PC-3 (cell line): Measurements from ENCODE around the gene EIF6. TPM values are rescaled to one million over a fixed set of nuclear protein-coding genes. Genes with fewer than 3 reads are reported as not detected.

Experiments used
- ATAC-seq: fragments of 200-7000 bp; cut with Tn5 transposase; 2 replicates; pipeline ENCODE4 v1.9.1; 2020; ENCODE audit warnings: mild to moderate bottlenecking, moderate library complexity
- BruUV-seq: library from RNA; stranded (reverse); fragments of 400-500 nt; replicated peaks from 2 replicates; lab custom pipeline; 2021; lab: Mats Ljungman, UMichigan
- CTCF ChIA-PET: fragments of 300-600 bp; sonication (Branson Sonifier 250); formaldehyde crosslinking; loops from one replicate; lab custom pipeline; 2022; ENCODE audit warnings: antibody characterized with exemption; lab: Charles Lee
- POLR2A ChIA-PET: fragments of 300-600 bp; sonication (Branson Sonifier 250); formaldehyde crosslinking; loops from one replicate; lab custom pipeline; 2022; ENCODE audit warnings: antibody characterized with exemption; ENCODE audit not compliant: unreplicated experiment; lab: Charles Lee
- DNase-seq: peaks from one replicate; pipeline ENCODE4 v3.0.0-alpha.2; 2015
- H2AFZ ChIP-seq: fragments of 300-600 bp; sonication (generic); 2 replicates; pipeline ENCODE4 v1.6.0; 2016; ENCODE audit warnings: antibody characterized with exemption, low read length
- H3F3A ChIP-seq: fragments of 300-600 bp; sonication (generic); one replicate; pipeline ENCODE4 v1.6.0; 2017; ENCODE audit warnings: antibody characterized with exemption, low read length, control low read depth, mild to moderate bottlenecking; ENCODE audit not compliant: unreplicated experiment
- H3K27ac ChIP-seq: fragments of 300-600 bp; sonication (generic); 2 replicates; pipeline ENCODE4 v1.5.1; 2016; ENCODE audit warnings: mild to moderate bottlenecking, low read length
- H3K27me3 ChIP-seq: fragments of 300-600 bp; sonication (generic); 2 replicates; pipeline ENCODE4 v1.6.1; 2016; ENCODE audit warnings: low read length, mixed read lengths
- H3K36me3 ChIP-seq: fragments of 300-600 bp; sonication (generic); 2 replicates; pipeline ENCODE4 v1.6.1; 2016; ENCODE audit warnings: low read depth, mixed run types, low read length, mixed read lengths
- H3K4me1 ChIP-seq: fragments of 300-600 bp; sonication (generic); 2 replicates; pipeline ENCODE4 v1.5.1; 2016; ENCODE audit warnings: low read length; ENCODE audit not compliant: insufficient read depth
- H3K4me2 ChIP-seq: fragments of 300-600 bp; sonication (generic); 2 replicates; pipeline ENCODE4 v1.6.0; 2016; ENCODE audit warnings: low read length
- H3K4me3 ChIP-seq: fragments of 300-600 bp; sonication (generic); 2 replicates; pipeline ENCODE4 v1.5.1; 2016; ENCODE audit warnings: mild to moderate bottlenecking, low read length, mixed read lengths
- H3K79me2 ChIP-seq: fragments of 300-600 bp; sonication (generic); 2 replicates; pipeline ENCODE4 v1.6.1; 2017; ENCODE audit warnings: low read length, mixed read lengths
- H3K9ac ChIP-seq: fragments of 300-600 bp; sonication (generic); 2 replicates; pipeline ENCODE4 v1.6.0; 2016; ENCODE audit warnings: mild to moderate bottlenecking, low read length
- H3K9me2 ChIP-seq: fragments of 300-600 bp; sonication (generic); replicated peaks from 2 replicates; pipeline ENCODE4 v1.6.1; 2016; ENCODE audit warnings: mixed run types, low read length, mixed read lengths
- H3K9me3 ChIP-seq: fragments of 300-600 bp; sonication (generic); 2 replicates; pipeline ENCODE4 v1.6.1; 2016; ENCODE audit warnings: low read length, mixed read lengths
- H4K20me1 ChIP-seq: fragments of 300-600 bp; sonication (generic); 2 replicates; pipeline ENCODE4 v1.6.1; 2016; ENCODE audit warnings: low read length, mixed read lengths
- CTCF ChIP-seq: fragments of 300-600 bp; sonication (generic); conservative IDR thresholded peaks from 2 replicates; pipeline ENCODE4 v1.5.1; 2017; ENCODE audit warnings: antibody characterized with exemption, low read depth, mild to moderate bottlenecking, low read length
- EZH2 ChIP-seq: fragments of 300-600 bp; sonication (generic); IDR thresholded peaks from one replicate; pipeline ENCODE4 v1.6.1; 2017; ENCODE audit warnings: antibody characterized with exemption, mild to moderate bottlenecking, low read length; ENCODE audit not compliant: unreplicated experiment
- EZH2phosphoT487 ChIP-seq: fragments of 300-600 bp; sonication (generic); IDR thresholded peaks from 2 replicates; pipeline ENCODE4 v1.6.1; 2018; ENCODE audit warnings: mild to moderate bottlenecking, antibody characterized with exemption, low read length, borderline replicate concordance
- intact Hi-C: fragments of 100-400 bp; cut with micrococcal nuclease; formaldehyde crosslinking; loops from 2 replicates; pipeline ENCODE4 v1.9.0; 2023
- total RNA-seq: library from RNA; depleted of rRNA; stranded (reverse); fragments of >200 nt; gene quantifications from 2 replicates; pipeline ENCODE4 v1.2.3, GENCODE V29; 2014

Gene EIF6
- total RNA-seq, 1 experiment from 2014 or later = 292 TPM

GRCh38 chr20:35319192-35319870 is 34.8 kb upstream of the EIF6 start:
- POLR2A ChIA-PET = no interaction called here
- no peak overlapping the region for H3K4me3 ChIP-seq
- peaks cover 3% of the 10 kb centered on the region for H3F3A ChIP-seq
- no peaks in the 10 kb centered on the region for H4K20me1 ChIP-seq
- peaks cover 59% of the 10 kb centered on the region for H3K4me1 ChIP-seq
- ATAC-seq (peak; percentile 70), DNase-seq (peak; percentile 62)
- 0 out of 2 replicates have a peak, but pooled peaks cover 8% of the 10 kb centered on the region for H3K79me2 ChIP-seq
- H3K4me2 ChIP-seq = peak overlapping the region; percentile 64
- no peaks in the 10 kb centered on the region for H3K36me3 ChIP-seq
- peak overlapping the region; percentile 76 for H3K9ac ChIP-seq
- CTCF ChIA-PET = interaction anchor here (0.5 to 2.3 kb wide), 2 partner anchors 13 to 56 kb away, joined by 3 to 19 read pairs; no protein-coding TSS in a partner anchor
- no peak overlapping the region for H2AFZ ChIP-seq
- no peaks in the 10 kb centered on the region for H3K9me3 ChIP-seq
- TF ChIP-seq CTCF = no peak
- no peak for TF ChIP-seq EZH2
- no peak for TF ChIP-seq EZH2phosphoT487
- no TSS peak for BruUV-seq
- no peaks in the 10 kb centered on the region for H3K27me3 ChIP-seq
- intact Hi-C loops = loop anchor here (1.0 to 2.0 kb wide), 2 partner anchors 11 to 15 kb away; no protein-coding TSS in a partner anchor
- peak overlapping the region; percentile 95 for H3K27ac ChIP-seq
- H3K9me2 ChIP-seq = no peaks in the 10 kb centered on the region

GRCh38 chr20:35318502-35319157 is 34.1 kb upstream of the EIF6 start:
- ChIA-PET CTCF (interaction anchor here (0.5 to 2.3 kb wide), 5 partner anchors 11 to 174 kb away, joined by 3 to 19 read pairs (median 3); no protein-coding TSS in a partner anchor), POLR2A (interaction anchor here (0.6 to 1.1 kb wide), 3 partner anchors 8 to 41 kb away, joined by 4 to 8 read pairs (median 6); partner anchors contain the start of gene MMP24OS)
- BruUV-seq = TSS peak; percentile 86
- H3K9ac ChIP-seq = peak overlapping the region; percentile 76
- H3K4me1 ChIP-seq = peaks cover 63% of the 10 kb centered on the region
- peak overlapping the region; percentile 20; the same call in 1 of the 2 replicates for H3K4me3 ChIP-seq
- H3K9me3 ChIP-seq = no peaks in the 10 kb centered on the region
- peaks cover 3% of the 10 kb centered on the region for H3F3A ChIP-seq
- H3K4me2 ChIP-seq = peak overlapping the region; percentile 64
- DNase-seq (peak; percentile 99), ATAC-seq (peak; percentile 66)
- H3K27ac ChIP-seq = peak overlapping the region; percentile 95
- H3K27me3 ChIP-seq = no peaks in the 10 kb centered on the region
- H2AFZ ChIP-seq = no peak overlapping the region
- intact Hi-C loops = loop anchor here (1.0 to 2.0 kb wide), 2 partner anchors 10 to 14 kb away; no protein-coding TSS in a partner anchor
- no peaks in the 10 kb centered on the region for H3K36me3 ChIP-seq
- H3K79me2 ChIP-seq = 0 out of 2 replicates have a peak, but pooled peaks cover 8% of the 10 kb centered on the region
- TF ChIP-seq EZH2 (no peak), EZH2phosphoT487 (no peak), CTCF (no peak)
- no peaks in the 10 kb centered on the region for H3K9me2 ChIP-seq
- H4K20me1 ChIP-seq = no peaks in the 10 kb centered on the region
